Activated T-cell treated with anti-CD3 and anti-CD28 coated beads for 1 hour (primary cell): ENCODE data around the gene SLC25A3.
"Not testable (repeated sequence)": the region's sequence is repeated elsewhere in the genome, so short reads cannot be mapped to it uniquely, and the experiment has no call there.

Source experiments
- DNase-seq: peaks from one replicate; pipeline ENCODE4 v3.0.0-alpha.2; 2020; ENCODE audit warnings: low read depth

The SLC25A3 gene

DNA sequence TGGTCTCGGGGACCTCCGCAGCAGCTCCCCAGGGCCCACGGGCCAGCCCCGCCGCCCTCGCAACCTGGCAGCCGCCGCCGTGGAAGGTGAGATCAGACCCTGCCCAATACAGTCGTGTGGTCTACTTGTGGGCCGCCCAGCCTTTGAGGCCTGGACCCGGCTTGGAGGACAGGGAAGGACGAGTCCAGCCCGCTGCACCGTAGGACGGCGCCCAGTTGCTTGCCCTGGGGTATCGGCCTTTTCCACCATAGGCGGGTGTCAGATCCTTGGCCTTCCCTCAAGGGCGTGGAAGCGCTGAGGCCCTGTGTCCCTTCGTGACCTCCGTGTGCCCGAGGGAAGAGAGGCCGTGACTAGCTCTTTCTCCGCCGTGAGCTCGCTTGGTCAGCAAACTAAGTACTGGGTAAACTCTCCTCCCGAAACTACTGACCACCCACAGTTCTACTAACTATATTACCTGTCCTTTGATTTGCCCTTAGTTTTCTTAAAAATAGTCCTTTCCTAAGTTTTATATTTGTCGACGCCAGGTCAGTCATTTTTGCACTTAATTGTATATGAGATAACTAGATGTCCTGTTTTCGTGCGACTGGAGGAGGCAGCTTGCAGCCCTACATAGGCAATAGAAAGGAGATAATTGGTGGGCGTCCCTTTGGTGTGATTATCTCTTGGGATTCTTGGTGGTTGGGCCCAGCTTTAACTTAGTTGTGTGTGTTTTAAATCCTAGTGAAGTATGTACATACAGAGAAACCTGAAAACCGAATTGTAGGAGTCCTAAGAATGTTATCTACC, 757 bp downstream of the SLC25A3 start:
- DNase-seq: peak; percentile 14

DNA sequence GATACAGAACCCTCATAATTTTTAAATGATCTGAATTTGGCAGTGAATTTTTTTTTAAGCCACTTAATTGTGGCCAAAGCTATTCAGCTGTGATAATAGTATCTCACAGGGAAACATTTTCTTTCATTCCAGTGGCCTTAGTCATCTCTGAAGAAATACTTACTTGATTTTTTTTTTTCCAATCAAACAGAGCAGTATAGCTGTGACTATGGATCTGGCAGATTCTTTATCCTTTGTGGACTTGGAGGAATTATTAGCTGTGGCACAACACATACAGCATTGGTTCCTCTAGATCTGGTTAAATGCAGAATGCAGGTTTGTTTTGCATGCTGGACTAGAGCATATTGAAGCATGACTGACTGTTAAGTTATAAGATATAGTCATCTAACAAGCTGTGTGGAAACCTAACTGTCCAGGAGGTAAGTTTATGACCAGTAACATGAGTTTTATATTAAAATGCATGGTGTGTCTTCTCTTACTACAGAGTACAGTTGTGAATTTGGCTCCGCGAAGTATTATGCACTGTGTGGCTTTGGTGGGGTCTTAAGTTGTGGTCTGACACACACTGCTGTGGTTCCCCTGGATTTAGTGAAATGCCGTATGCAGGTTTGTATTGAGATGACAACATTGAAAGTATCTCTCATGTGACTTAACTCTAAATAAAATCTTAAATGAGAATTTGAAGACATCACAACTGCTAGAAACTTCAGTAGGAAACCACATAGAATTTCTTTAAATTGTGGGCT, 1.9 kb downstream of the SLC25A3 start:
- DNase-seq: no peak

DNA sequence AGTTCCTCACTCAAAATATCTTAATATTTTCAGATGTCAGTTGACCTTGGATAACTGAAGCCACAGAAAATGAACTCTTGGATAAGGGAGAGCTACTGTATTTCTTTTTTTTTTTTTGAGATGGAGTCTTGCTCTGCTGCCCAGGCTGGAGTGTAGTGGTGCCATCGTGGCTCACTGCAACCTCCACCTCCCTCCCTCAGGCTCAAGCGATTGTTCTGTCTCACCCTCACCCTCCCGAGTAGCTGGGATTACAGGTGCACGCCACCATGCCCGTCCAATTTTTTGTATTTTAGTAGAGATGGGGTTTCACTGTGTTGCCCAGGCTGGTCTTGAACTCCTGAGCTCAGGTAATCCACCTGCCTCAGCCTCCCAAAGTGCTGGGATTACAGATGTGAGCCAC, 3.8 kb downstream of the SLC25A3 start:
- not testable (repeated sequence) for DNase-seq

DNA sequence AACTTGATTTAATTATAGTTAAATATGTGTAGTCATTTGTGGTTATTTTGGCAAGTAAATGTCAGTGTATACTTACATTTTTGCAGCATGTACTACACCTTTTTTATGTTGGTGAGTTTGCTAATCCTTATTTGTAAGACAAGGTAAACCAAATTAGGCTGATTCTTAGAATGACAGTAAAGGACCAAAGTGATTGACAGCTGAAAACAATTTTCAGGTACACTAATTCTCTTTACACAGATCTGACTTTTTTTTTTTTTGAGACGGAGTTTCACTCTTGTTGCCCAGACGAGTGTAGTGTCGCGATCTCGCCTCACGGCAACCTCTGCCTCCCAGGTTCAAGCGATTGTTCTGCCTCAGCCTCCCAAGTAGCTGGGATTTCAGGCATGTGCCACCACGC, 8.4 kb downstream of the SLC25A3 start:
- DNase-seq: no peak

DNA sequence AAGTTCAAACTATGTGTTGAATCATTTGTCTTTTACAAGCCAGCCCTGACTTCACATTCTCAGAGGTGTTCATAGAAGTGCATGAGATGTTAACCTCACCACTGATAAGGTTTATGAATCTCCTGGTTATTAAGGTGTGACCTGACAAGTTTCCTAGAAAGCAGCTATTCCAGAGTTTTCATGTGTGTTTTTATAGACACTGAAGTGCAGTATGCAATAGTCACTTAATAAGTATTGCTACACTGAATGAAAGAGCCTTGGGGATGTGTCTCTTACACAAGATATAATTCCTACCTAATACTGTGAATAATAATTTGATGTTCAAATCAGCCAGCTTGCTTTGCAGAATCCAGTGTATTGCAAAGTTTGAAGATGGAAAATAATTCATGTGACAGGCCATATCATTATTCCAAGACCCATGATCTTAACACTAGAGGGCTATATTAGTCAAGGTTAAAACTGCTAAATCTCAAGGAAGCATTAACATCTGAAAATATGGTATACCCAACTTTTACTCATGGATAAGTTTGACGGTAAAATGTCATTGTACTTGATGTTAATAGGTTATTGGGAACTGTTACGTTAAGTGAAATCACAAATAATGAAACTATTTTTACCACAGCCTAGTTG, 13.0 kb downstream of the SLC25A3 start:
- no peak for DNase-seq

DNA sequence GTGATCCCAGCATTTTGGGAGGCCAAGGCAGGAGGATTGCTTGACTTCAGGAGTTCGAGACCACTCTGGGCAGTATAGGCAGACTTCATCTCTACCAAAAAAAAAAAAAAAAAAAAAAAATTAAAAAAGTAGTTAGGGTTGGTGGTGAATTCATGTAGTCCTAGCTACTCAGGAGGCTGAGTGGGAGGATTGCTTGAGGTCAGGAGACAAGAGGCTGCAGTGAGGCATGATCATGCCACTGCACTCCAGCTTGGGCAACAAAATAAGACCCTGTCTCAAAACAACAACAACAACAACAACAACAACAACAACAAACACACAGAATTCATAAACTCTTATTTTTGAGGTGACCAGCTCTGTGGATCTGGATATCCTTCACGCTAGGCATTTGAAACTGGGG, 17.1 kb downstream of the SLC25A3 start:
- no peak for DNase-seq

DNA sequence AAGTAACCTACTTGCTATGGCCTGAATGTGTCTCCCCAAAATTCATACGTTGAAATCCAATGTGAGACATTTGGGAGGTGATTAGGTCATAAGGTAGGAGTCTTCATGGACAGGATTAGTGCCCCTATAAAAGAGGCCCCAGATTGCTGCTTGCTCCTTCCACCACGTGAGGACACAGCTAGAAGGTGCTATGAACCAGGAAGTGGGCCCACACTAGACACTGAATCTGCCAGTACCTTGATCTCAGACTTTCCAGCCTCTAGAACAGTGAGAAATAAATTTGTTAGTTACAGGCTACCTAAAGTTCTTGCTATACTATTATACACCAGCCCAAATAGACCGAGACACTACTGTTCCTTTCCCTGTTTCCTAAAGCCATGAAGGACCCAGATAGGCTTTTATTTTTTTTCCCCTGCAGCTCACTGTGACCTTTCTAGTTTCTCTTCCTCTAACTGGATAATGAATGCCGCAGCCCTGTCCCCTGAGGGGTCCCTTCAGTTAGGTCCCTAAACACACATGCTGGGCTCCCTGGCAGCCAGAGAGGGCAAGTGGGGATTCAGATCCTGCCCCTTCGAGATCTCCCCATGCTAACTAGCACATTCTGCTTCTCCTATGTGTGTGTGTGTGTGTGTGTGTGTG, 19.3 kb downstream of the SLC25A3 start:
- no peak for DNase-seq

DNA sequence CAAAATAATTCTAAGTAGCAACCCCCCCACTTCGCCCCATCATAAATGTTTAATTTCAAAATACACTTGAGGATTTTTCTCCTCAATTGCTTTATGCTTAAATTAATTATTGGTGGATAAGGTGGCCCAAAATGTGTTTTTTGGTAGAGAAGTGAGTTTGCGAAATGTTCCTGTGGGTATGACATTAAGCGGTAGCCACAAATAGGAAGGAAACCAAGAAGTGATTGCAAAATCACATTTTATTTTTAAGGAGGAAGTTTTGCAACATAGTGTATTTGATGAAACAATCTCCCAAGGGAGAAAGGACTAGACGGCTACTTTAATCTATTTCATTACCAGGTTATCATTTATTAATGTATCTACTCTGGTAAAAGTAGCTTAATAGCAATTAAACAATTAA, 25.5 kb downstream of the SLC25A3 start:
- no peak for DNase-seq

DNA sequence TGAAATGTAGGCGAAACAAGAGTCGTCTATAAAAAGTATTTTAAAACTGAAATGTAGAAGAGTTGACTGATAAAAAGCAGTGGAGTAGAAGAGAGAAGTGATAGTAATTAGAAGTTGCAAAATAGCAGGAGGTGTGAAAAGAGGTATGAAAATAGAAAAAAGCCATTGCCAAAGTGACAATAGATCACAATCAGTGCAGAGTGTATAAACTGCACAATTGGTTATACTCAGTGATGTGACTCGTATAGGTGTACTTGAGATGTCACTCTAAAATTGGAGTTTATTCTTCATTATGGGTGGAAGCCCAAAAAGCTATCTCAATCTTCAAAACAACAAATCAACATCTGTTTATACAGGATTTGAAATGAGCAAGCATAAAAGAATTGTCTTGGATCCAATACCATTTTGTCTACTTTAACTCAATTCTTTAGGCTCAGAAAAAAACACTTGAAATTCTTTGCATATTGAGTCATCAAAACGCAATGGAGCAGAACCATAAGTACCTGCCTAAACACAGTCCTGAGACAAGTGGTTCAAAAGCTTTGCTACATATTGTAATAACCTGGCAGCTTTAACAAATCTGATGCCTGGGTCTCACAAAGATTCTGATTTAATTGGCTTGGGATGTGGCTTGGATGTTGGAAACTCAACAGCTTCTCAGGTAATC, 42.3 kb downstream of the SLC25A3 start:
- DNase-seq: no peak

DNA sequence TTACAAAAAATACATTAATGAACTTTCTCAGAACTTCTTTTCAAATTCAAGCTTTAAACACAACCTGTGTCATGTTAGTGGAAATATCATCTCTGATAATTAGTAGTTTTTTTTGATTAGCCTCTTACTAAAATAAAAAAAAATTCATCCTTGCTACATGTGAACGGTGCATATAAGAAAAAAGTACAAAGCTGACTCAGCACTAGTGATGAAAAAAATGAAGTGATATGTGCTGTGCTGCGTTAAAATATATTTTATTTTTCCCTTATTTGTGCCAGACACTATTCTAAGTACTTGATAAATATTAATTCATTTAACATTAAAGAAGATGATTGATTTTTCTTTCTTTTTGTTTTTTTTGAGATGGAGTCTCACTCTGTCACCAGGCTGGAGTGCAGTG, 43.6 kb downstream of the SLC25A3 start:
- no peak for DNase-seq

DNA sequence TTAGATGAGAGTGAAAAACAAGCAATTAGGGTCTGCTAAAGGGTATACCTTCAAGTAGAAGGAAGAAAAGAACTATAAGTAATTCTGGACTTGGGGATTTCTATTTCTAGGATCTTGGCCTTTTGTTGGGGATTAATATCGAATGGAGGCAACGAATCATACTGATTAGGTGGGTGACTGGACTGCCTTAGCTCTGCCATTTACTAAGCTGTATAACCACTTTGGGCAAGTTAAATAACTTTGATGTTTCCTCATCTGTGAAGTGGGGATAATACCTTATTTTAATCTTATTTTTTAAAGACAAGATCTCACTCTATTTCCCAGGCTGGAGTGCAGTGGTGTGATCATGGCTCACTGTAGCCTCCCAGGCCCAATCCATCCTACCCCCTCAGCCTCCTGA, 44.5 kb downstream of the SLC25A3 start:
- no peak for DNase-seq

DNA sequence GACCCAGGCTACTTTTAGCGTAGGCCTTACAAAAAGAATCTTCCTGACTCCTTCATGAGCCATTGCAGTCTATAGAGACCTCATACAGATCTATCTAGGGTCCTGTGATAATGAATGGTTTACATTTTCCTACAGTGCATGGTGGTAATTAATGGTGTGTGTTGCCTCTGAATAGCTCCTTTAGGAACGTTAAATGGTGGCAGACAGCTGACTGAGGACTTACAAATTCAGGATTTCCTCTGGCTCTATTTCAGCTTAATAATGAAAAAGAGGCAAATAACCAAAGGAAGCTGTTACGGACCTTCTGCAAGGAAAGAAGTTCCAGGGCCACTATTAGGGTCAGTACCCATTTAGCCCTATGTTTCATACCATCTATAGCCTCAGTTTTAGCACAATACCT, 46.0 kb downstream of the SLC25A3 start:
- DNase-seq: no peak

DNA sequence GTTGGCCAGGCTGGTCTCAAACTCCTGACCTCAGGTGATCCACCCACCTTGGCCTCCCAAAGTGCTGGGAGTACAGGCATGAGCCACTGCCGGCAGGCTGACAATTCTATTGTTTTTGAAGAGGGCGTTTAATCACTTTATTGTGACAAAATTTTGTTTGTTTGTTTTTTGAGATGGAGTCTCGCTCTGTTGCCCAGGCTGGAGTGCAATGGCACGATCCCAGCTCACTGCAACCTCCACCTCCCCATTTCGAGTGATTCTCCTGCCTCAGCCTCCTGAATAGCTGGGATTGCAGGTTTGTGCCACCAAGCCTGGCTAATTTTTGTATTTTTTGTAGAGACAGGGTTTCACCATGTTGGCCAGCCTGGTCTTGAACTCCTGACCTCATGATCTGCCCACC, 49.3 kb downstream of the SLC25A3 start:
- not testable (repeated sequence) for DNase-seq

DNA sequence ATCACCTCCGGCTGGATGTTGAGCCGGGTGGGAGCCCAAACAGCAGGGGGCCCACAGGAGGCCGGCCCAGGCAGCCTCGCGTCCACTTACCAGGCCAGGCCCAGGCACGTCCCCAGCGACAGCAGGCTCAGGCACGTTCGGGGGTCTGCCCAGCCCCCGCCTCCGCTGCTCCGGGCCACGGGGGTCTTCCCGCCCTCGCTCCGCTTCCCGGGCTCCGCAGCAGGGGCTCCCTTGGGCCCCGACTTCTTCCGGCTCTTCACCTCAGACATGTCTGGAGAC, 50.9 kb downstream of the SLC25A3 start:
- no peak for DNase-seq

DNA sequence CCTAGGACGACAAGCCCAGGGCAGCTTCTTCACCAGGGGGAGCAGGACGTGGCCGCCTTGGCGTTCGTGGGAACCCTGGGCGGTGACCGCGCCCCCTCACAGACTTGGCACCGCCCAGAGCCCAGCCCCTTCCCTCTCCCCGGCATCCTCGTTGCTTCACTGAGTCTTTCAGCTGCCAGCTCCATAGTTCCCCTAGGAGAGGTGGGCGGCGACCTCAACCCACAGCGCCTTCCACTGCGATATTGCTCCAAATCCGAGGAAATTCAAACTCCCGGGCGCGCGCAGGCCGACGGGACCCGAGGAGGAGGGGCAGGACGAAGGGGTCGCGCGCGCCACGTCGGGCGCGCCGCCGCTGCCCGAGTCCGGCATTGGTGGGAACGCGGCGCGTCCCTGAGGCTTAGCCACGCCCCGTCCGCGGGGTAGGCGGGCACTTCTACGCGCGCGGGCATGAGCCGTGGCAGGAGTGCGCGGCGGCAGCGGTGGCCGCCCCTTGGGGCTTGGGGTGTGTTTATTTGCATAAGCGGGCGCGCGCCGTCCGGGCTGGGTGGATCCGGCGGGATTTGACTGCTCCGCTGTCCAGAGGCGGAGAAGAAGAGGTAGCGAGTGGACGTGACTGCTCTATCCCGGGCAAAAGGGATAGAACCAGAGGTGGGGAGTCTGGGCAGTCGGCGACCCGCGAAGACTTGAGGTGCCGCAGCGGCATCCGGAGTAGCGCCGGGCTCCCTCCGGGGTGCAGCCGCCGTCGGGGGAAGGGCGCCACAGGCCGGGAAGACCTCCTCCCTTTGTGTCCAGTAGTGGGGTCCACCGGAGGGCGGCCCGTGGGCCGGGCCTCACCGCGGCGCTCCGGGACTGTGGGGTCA, 51.5 kb downstream of the SLC25A3 start, which contains the start of the genes APAF1 and IKBIP:
TSS of gene APAF1 (plus strand) at position 579 of the 860 bp plus-strand sequence. CDS start 3,070 bp downstream, outside the sequence.
TSS of gene IKBIP (minus strand) at position 77 of the 860 bp plus-strand sequence. CDS start 87 bp downstream, outside the sequence.
- DNase-seq: peak; percentile 96

DNA sequence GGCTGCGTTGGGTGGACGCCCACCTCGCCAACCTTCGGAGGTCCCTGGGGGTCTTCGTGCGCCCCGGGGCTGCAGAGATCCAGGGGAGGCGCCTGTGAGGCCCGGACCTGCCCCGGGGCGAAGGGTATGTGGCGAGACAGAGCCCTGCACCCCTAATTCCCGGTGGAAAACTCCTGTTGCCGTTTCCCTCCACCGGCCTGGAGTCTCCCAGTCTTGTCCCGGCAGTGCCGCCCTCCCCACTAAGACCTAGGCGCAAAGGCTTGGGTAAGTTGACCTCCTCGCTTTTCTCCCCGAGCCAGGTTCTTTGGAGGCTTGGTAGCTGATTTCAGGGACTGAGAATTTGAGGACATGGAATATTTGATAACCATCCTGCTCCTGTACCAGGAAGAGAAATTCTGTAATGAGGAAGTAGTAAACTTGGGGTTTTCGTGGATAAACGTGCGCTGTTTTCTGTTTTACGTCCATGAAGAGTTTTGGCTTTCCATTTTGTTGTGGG, 52.1 kb downstream of the SLC25A3 start:
- DNase-seq: peak; percentile 2

DNA sequence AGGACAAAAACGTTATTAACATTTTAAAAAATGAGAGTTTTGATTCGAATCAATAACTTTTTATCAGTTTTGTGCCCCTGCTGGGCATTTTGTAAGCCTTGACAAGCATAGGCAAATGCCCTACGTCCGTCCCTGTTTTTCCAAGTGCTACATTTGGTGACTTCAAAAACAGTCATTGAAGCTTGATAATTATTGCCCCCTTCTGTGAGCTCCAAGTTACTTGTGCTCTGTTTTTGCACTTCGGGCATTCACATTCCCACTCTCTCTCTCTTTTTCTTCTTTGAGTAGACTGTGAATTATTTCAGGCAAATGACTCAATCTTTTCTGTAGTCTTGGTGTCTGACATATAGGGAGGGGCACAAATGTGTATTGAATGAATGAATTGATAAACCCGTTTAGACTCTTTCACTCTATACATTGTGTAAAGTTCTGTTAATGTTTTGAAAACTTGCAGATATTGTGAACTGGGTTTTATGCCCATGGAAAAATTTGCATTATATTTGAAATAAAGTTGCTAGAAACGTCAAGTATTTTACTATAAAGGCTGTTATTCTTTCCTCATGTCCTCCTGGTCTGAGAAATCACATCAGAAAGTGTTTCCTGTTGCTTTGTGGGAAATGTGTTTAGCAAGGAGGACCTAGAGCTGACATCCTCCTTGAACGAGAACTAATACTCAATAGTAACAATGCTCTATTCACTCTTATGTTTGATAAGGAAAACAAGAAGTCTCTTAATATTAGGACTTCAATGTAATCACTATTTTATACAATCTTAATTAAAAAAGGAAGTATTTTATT, 53.0 kb downstream of the SLC25A3 start:
- DNase-seq: no peak

DNA sequence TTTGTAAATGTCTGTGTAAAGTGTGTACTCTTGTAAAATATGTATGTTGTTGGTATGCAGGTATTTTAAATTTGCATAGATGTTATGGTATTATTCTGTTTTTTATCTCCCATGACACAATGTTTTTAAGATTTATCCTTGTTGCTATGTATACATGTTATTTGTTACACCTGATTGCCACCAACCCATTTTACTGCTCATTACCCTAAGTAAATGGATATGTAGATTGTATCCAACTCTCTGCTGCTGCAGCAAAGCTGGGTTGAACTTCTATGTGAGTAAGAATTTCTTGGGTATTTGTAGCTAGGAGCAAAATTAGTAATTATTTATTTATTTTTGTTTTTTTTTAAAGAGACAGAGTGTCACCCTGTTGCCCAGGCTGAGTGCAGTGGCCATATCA, 57.8 kb downstream of the SLC25A3 start:
- no peak for DNase-seq

DNA sequence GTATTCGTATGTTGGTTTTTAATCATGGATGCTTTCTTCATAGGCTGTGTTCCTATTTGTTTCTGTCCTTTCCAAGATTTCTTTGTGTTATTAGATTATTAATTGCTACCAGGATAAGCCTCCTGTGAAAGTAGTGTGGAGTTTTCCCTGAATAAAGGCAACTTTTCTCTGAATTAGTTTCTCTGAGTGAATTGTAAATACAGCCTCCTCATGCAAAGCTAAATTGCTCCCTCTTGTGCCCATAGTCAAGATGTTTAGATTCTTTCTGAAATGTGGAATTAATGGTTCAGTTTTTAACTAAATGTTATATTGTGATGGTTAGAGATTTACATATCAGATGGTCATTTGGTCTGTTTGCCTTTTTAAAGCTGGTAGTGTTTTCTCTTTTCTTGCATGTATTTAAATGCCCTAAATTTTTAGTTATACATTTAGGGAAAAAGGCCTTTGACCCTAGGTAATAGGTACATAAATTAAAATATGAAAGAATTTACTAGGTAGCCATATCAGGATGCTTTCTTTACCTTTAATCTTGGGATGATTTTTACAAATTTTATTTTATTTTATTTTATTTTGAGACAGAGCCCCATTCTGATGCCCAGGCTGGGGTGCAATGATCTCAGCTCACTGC, 60.5 kb downstream of the SLC25A3 start:
- no peak for DNase-seq
